ENCODE results near the gene AP1G2.
"Not testable (repeated sequence)": the region's sequence is repeated elsewhere in the genome, so short reads cannot be mapped to it uniquely, and the experiment has no call there.

The AP1G2 gene, protein sequence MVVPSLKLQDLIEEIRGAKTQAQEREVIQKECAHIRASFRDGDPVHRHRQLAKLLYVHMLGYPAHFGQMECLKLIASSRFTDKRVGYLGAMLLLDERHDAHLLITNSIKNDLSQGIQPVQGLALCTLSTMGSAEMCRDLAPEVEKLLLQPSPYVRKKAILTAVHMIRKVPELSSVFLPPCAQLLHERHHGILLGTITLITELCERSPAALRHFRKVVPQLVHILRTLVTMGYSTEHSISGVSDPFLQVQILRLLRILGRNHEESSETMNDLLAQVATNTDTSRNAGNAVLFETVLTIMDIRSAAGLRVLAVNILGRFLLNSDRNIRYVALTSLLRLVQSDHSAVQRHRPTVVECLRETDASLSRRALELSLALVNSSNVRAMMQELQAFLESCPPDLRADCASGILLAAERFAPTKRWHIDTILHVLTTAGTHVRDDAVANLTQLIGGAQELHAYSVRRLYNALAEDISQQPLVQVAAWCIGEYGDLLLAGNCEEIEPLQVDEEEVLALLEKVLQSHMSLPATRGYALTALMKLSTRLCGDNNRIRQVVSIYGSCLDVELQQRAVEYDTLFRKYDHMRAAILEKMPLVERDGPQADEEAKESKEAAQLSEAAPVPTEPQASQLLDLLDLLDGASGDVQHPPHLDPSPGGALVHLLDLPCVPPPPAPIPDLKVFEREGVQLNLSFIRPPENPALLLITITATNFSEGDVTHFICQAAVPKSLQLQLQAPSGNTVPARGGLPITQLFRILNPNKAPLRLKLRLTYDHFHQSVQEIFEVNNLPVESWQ

DNA sequence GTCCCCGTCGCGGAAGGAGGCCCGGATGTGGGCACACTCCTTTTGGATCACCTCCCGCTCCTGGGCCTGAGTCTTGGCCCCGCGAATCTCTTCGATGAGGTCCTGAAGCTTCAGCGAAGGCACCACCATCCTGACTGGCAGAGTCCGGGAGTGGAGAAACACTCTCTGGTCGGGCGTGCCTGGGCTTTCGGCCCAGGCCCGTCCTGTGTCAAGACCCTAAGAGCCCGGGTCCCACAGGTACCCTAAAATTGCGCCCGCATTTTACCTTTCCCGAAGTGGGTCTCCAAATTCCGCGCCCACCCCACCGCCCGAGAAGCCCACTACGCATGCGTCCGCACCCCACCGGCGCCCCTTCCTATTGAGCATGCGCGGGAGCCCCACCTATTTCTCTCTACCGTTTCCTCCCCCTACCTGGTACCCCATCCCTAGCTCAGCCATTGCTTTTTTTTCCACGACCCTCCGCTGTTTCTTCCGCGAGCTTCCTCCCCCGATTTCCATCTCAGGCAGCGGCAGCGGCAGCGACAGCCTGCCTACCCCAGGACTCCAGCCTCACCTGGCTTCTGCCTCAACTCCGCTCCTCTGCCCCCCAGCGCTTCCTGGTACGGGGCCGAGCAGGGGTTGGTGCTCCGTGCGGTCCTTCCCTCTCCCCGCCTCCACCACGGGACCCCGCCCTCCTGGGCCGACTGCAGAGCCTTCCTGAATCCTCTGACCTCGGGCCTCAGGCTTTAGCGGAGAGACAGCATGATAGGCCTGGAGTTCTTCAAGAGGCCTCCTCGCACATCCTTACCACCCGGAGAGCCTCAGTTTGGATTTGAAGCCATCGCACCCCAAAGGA is at the start of gene AP1G2:
TSS of gene AP1G2 (minus strand) at position 606 of the 835 bp plus-strand sequence. CDS start at position 129, 477 bp downstream.
- DNase-seq (ENCODE audit: low spot score) = peak; percentile 61

DNA sequence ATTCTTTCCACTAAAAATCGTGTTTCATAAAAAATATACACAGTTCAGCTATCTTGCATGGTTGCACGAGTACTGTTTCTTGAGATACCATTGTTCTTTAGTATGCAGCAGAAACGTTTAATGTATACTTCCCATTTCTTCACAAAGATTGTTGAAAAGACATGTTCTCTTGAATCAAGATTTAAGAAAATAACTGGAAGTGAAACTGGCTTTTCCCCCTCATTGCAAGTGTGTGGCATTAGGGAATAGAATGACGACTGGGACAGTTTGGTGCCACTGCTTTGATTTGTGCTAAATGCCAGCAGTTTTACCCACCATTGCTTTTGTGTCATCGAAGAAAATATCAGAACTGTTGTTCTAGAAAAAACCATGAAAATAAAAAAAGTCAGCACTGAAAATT is 48.3 kb upstream of the AP1G2 start:
- DNase-seq (ENCODE audit: low spot score) = no peak

DNA sequence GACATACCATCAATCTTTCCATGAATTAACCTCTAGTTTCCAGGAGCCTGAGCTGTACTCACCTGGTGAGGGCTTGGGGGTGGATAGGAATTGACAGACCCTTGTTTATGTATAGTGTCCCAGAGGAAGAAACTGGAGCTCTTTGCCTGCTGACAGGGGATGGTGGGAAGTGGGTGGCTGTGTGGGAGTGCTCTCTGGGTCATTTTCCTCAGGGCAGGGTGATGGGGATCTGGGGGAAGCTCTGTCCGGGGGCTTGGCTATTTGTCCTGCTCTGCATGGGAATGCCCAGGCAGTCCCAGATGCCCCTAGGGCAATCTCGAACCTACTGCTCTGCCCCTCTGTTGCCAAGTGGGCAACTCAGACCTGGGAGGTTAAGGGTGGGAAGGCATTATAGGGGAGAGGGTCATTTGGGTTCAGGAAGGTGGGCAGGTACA is 46.8 kb upstream of the AP1G2 start:
- no peak for DNase-seq (ENCODE audit: low spot score)

DNA sequence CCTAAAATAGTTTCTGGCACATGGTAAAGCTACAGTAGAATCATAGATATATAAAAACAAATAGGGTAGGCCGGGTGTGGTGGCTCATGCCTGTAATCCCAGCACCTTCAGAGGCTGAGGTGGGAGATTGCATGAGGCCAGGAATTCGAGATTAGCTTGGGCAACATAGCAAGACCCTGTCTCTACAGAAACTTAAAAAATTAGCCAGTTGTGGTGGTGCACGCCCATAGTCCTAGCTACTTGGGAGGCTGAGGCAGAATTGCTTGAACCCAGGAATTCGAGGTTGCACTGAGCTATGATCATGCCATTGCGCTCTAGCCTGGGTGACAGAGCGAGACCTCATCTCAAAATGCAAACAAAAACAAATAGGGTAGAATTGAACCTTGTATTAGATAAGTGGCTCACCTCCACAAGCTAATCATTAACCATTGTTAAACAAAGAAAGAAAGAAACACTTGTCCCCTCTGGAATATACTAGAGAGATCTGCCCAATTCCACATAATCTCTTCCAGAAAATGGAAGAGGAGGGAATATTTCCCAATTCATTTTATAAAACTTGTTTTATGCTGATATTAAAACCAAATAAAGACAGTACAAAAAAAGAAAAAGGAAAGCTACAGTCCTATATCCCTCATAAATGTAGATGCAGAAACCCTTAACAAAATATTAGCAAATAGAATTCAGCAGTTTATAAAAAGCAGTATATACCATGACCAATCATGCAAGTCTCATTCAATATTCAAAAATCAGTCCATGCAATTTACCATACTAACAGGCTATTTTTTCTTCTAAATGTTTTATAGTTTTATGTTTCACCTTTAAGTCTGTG is 45.9 kb upstream of the AP1G2 start:
- no peak for DNase-seq (ENCODE audit: low spot score)

DNA sequence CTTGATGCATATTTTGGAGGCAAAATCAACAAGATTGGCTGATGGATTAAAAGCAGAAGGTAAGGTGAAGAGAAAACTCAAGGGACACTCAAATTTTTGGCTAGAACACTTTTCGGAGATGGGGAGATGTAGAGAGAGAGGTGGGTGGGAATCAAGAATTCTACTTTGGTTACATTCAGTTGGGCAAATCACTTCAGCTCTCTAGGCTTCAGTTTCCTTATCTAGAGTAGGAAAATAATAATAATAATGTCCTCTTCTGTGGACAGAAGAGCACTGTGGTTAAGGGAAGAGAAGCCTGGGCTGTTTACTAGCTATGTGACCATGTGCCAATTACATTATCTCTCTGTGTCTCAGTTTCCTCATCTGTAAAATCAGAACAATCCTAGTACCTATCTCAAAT is 45.2 kb upstream of the AP1G2 start:
- no peak for DNase-seq (ENCODE audit: low spot score)

DNA sequence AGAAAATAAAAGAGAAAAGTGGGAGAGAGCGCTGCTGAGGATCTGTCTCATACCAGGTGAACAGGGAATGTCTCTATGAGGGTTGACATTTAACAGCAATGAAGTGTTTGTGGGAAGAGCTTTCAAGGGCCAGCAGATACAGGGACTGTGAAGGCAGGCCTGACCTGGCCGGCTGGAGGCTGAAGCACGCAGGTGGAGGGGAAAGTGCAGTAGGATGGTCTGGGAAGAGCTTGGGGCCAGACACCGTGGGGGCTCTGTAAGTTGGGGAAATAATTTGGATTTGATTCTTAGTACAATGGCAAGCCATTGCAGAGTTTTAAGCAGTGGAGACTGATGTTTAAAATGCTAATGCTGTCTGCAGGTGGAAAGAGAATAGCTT is 44.8 kb upstream of the AP1G2 start:
- DNase-seq (ENCODE audit: low spot score) = no peak

DNA sequence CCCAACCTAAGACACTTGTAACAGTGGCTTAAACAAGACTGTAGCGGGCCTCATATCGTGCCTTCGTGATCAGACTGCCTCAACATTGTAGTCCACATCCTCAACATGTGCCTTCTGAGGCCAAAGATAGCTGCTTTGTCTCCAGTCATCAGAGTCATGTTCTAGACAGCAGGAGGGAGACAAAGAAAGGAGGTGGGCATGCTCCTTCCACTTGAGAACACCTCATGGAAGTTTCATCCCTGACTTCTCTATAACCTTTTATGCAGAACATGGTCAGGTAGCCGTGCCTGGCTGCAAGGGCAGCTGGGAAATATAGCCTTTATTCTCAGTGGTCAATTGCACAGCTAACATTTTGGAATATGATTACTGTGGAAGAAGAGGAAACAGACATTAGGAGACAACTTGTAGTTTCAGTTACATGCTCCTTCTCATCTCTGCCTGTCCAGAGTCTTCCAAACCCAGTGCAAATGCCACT is 43.3 kb upstream of the AP1G2 start:
- DNase-seq (ENCODE audit: low spot score) = no peak

DNA sequence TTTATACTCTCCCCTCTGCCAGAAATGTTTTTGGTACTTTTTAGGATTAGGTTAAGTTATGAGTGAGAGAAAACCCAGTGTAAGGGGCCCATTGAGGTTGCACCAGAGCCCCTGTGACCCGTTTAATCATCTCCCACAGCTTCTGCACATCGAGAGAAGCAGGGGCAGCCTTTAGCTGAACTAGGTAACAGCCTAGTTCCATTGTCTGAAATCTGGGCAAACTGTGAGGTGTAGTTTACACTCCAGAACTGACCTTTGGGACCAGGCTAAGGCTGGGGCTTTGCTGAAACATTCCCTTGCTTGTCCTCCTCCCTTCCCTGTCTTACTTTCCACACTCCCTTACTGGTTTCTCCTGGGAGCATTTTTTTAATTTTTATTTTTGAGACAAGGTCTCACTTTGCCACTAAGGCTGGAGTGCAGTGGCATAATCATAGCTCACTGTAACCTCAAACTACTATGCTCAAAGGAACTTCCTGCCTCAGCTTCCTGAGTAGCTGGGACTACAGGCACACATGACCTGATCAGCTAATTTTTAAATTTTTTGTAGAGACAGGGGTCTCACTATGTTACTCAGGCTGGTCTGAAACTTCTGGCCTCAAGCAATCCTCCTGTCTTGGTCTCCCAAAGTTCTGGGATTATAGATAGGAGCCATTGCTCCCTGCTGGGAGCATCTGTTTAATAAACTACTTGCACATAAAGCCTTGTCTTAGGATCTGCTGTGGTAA is 42.7 kb upstream of the AP1G2 start:
- no peak for DNase-seq (ENCODE audit: low spot score)

DNA sequence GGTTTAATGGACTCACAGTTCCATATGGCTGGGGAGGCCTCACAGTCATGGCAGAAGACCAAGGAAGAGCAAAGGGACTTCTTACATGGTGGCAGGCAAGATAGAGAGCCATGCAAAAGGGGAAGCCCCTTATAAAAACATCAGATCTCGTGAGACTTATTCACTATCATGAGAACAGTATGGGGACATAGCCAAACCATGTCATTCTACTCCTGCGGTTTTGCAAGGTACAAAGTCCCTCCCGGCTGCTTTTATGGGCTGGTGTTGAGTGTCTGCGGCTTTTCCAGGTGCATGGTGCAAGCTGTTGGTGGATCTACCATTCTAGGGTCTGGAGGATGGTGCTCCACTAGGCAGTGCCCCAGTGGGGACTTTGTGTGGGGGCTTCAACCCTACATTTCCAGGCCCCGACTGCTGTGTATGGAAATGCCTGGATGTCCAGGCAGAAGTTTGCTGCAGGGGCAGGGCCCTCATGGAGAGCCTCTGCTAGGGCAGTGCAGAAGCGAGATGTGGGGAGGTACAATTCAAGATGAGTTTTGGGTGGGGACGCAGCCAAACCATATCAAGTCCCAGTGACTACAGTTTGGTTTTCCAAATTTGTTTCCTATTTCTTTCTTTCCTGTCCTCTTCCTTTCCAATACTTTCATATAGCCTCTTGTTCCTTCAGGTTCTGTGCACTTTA is 42.0 kb upstream of the AP1G2 start:
- not testable (repeated sequence) for DNase-seq (ENCODE audit: low spot score)

DNA sequence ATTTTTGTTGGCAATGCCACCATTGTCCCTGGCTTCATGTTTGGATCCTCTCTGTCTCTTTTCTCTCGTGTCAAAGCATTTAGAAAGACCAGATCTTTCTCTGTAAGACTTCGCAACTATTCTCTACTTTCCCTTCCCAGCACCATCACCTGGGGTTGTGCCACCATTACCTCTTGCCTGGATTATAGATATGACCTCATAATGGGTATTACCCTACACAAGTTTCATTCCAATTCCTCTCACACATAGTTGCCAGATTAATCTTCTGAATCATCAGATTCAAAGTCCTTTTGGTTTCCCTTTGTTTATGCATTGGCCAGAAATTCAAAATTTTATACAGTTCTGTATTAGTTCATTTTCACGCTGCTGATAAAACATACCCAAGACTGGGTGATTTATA is 41.4 kb upstream of the AP1G2 start:
- no peak for DNase-seq (ENCODE audit: low spot score)

DNA sequence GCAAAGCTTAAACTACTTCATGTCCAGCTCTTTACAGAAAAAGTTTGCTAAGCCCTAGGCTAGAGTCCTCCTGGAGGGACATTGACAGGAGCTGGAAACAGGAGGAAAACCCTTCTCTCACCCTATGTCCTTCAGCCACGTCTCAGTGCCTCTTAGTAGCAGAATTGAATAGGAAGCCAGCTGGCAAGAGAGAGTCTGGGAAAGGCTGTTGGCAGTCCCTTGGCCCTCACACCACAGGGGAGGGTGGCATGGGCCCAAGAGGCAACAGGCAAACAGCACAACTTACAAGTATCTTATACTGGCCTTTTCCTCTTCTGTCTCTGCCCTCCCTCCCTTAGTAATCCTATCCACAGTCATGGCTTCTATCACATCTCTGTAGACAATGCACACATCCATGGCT is 40.9 kb upstream of the AP1G2 start:
- no peak for DNase-seq (ENCODE audit: low spot score)

DNA sequence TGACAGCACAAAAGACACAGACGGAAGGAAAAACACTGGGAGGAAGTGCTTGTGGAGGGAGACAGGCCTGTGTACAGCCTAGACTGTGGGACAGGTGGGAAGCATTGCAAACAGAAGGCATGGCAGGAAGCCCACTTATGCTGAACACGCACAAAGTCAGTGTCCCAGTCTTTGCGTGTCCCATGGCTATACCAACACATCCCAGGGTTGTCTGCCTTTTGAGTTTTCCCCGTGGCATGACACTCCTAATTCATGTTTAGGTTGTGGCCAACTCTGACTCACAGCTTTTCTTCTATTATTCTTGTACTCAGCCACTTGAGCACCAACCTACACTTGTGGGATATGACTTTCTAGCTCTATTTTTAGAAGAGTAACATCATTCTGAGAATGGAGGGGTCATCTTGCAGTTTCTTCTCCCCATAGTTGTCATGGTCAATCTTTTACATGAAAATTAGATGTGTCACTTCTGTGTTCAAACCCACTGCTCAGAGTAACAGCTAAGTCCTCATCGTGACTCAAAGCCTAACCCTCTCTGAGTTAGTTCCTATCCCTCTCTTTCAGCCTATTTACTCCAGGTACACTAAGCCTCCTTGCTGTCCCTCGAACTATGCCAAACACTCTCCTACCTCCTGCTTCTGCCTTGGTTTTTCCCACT is 38.5 kb upstream of the AP1G2 start:
- DNase-seq (ENCODE audit: low spot score) = no peak

DNA sequence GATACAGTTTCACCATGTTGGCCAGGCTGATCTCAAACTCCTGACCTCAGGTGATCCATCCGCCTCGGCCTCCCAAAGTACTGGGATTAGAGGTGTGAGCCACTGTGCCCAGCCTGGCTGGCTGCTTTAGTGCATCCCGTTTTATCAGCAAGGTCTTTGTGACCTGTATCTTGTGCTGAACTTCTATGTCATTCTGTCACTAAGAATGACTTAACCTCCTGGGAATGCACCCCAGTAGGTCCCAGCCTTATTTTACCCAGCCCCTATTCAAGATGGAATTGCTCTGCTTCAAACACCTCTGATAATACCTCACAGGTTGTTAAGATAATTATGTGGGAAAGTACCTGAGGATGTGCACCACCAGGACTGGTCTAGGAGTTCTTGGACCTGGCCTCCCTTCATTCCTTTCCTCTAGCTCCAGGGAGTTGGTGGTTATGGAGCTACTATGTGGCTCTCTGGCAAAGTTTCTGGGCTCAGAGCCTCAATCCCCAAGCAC is 37.1 kb upstream of the AP1G2 start:
- DNase-seq (ENCODE audit: low spot score) = no peak

DNA sequence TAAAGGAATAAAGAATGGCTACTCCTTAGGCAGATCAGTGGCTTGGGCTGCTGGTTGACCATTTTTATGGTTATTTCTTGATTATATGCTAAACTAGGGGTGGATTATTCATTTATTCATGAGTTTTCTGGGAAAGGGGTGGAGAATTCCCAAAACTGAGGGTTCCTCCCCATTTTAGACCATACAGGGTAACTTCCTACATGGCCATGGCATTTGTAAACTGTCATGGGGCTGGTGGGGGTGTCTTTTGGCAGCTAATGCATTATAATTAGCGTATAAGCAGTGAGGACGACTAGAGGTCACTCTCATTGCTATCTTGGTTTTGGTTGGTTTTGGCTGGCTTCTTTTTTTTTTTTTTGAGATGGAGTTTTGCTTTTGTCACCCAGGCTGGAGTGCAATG is 36.6 kb upstream of the AP1G2 start:
- no peak for DNase-seq (ENCODE audit: low spot score)

DNA sequence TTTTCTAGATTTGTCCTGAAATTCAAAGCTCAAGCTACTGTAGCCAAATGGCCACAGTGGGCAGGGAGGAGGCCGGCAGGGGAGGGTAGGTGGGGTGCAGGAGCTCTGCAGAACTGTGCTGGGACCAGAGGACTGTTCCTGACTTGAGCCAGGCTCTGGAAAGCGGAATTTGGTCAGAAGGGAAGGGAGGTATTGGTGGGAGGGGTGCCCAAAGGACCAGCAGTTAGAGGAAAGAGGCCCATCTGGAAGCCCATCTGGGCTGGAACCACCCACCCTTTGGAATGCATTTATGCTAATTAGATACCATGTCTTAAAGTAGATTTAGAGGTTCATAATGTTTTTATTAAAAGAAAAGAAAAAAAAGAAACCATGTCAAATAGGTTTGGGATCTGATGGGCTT is 35.5 kb upstream of the AP1G2 start:
- DNase-seq (ENCODE audit: low spot score) = no peak

DNA sequence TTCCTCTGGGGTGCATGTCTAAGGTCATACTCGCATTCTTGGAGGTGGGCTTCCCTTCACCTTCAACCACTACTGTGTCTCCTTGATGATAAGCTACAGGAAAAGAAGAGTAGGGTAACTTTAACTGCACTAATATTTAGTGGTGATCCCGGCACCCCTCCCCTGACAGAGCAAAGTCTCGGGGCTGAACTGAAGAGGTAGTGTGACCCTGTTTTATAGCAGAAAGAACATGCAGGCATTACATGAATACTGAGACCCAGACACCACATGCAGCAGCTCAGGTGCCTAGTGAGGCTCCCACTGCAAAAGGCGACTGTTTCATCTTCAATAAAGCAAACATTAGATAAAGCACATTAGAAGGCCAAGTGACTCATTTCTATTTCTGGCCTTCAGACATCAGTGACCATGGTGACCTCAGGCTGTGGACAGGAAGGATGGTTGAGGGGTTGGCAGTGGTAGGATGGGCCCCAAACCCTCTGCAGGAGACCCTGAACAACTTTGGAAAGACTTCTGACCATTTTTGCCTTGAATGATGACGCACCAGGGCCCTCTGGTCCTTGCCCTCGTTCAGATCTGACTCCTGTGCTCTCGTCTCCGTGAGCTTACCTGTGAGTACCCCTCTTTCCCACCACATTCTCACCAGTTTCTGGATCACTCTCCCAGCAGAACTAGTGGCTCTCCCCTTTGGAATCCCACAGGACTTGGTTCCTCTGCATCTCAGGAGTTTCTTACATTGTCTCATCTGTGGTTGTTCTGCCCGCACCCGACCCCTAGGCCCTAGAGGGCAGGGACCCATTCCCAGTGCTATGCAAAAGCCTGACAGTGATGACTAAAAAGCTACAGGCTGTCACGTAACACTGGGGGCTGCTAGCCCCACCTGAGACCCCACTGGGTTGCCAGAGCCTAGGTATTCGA is 34.8 kb upstream of the AP1G2 start:
- no peak for DNase-seq (ENCODE audit: low spot score)

DNA sequence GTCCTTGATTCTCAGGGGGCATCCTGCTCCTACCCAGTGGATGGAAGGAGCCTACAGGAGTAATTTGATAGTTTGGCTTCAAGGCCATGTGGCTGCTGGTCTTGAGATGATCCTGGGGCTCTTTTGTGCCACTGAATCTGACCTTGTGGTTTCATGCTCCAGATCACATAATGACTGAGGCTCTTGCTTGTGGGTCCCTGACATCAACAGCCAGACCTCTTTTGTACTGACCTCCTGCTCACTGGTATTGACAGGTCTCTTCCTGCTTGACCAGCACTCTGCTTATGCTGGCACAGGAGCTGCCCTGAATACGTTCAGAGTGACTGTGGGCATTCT is 34.2 kb upstream of the AP1G2 start:
- DNase-seq (ENCODE audit: low spot score) = no peak

DNA sequence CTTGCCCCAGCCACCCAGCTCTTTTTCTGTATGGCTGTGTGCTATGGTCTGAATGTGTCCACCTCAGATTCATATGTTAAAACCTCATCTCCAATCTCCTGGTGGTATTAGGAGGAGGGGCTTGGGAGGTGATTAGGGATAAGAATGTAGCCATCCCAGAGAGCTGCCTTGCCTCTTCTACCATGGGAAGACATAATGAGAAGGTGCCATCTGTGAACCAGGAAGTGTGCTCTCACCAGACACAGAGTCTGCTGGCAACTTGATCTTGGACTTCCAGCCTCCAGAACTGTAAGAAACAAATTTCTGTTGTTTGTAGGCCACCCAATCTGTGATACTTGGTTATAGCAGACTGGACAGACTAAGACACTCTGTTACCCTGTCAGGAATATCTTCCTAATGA is 33.8 kb upstream of the AP1G2 start:
- DNase-seq (ENCODE audit: low spot score) = no peak

DNA sequence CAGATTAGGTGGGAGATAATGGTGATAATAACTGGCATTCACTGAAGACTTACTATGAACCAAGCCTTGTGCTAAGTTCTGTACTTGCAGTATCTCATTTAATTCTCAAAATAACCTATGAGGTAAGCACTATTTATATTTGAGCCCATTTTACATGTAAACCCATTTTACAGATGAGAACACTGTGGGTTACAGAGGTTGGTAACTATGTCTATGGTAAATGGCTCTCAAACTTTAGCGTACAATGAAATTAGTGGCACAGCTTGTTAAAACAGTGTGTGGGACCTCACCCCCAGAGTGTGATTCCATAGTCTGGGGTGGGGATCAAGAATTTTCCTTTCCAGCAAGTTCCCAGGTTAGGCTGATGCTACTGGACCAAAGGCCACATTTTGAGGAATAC is 33.2 kb upstream of the AP1G2 start:
- DNase-seq (ENCODE audit: low spot score) = no peak

Data from hematopoietic multipotent progenitor cell treated with erythropoietin and hydrocortisone succinate and interleukin-3 and kit ligand, for 15 days (in vitro differentiated cells).